NCI-H1417 (cell line): ENCODE data around the gene AP5B1.
"Not testable (repeated sequence)": the region's sequence is repeated elsewhere in the genome, so short reads cannot be mapped to it uniquely, and the experiment has no call there.

ENCODE experiments used
- DNase-seq, 3 experiments: peaks; one replicate each; lab custom pipeline; 2025; lab: John Stamatoyannopoulos, UW

Gene AP5B1

GRCh38 chr11:65786008-65786785 lies 5.4 kb upstream of the AP5B1 start:
- DNase-seq = no peak

- DNase-seq = no peak
Observed at GRCh38 chr11:65785319-65786007, 4.7 kb upstream of the AP5B1 start.

GRCh38 chr11:65782816-65783228 lies 2.0 kb upstream of the AP5B1 start:
- no peak for DNase-seq

- no peak for DNase-seq
Observed at GRCh38 chr11:65781962-65782815, 1.4 kb upstream of the AP5B1 start.

GRCh38 chr11:65781152-65781961 lies 581 bp upstream of the AP5B1 start:
- peak in 2 of 3 experiments; percentile 60 to 75 for DNase-seq

GRCh38 chr11:65779919-65780769 lies 632 bp downstream of the AP5B1 start:
- peak in 2 of 3 experiments; percentile 46 to 63 for DNase-seq

- no peak for DNase-seq
Observed at GRCh38 chr11:65779669-65779918, 1.2 kb downstream of the AP5B1 start.

GRCh38 chr11:65778901-65779668 lies 1.7 kb downstream of the AP5B1 start:
- DNase-seq = no peak

GRCh38 chr11:65778431-65778900 lies 2.3 kb downstream of the AP5B1 start:
- no peak for DNase-seq

- no peak for DNase-seq
Observed at GRCh38 chr11:65777821-65778361, 2.9 kb downstream of the AP5B1 start.

- DNase-seq = no peak
Observed at GRCh38 chr11:65777241-65777640, 3.5 kb downstream of the AP5B1 start.

- DNase-seq = no peak
Observed at GRCh38 chr11:65776710-65777141, 4.0 kb downstream of the AP5B1 start.

GRCh38 chr11:65776196-65776595 lies 4.6 kb downstream of the AP5B1 start:
- no peak for DNase-seq

GRCh38 chr11:65774525-65775306 lies 6.1 kb downstream of the AP5B1 start:
- DNase-seq = no peak

GRCh38 chr11:65773784-65774411 lies 6.9 kb downstream of the AP5B1 start:
- DNase-seq = no peak

GRCh38 chr11:65771589-65772112 lies 9.1 kb downstream of the AP5B1 start:
- no peak for DNase-seq

GRCh38 chr11:65770951-65771567 lies 9.7 kb downstream of the AP5B1 start:
- DNase-seq = no peak

- not testable (repeated sequence) for DNase-seq
Observed at GRCh38 chr11:65767806-65768205, 13.0 kb downstream of the AP5B1 start.
